ENCODE measurements around the gene FADS1. TPM values are rescaled to one million over a fixed set of nuclear protein-coding genes. Genes with fewer than 3 reads are reported as not detected.

Gene FADS1
- total and polyA plus RNA-seq, 2 donors from 2014 or later: 6.7 to 19.5 TPM

DNA sequence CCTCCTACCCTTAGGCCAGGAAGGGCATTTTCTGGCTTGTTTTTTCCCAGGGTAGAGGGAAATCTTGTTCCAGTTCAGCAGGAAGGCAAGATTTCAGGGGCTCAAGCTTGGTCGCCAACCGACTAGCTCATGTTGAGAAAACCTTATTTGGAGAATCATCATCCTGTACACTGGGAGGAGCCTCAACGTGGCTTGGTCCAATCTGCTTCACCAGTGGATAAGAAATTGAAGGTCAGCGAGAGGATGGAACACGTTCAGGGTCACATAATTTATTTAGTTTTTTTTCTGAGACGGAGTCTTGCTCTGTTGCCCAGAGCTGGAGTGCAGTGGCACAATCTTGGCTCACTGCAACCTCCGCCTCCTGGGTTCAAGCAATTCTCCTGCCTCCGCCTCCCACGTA lies 31.8 kb upstream of the FADS1 start:
- FAIRE-seq (no peak), DNase-seq (no peak)
- TF ChIP-seq CTCF (IDR thresholded peaks at IDR 0.05; ENCODE audit: borderline replicate concordance, extremely low read depth, insufficient read depth): no peak
- H3K9me3 ChIP-seq (ENCODE audit: control insufficient read depth in 2 of 3, insufficient read depth in 1 of 3, low read length in 3 of 3): no peaks in the 10 kb centered on the region
- no peak overlapping the region for H3K27ac ChIP-seq (ENCODE audit: low read depth in 2 of 2, low read length in 2 of 2)
- no peak overlapping the region for H3K4me3 ChIP-seq (ENCODE audit: low read length in 3 of 3)
- H3K27me3 ChIP-seq (ENCODE audit: control insufficient read depth, insufficient read depth, low read length): no peaks in the 10 kb centered on the region
- intact Hi-C loops (cut with DNase I): no loop called here
- H3K4me1 ChIP-seq (ENCODE audit: control insufficient read depth in 2 of 3, insufficient read depth in 2 of 3, low read depth in 1 of 3, low read length in 3 of 3): no peaks in the 10 kb centered on the region
- no peak overlapping the region for H3K9ac ChIP-seq (ENCODE audit: low read length in 3 of 3)
- peaks cover 0 to 5% (median 2%) of the 10 kb centered on the region in 3 donors for H3K36me3 ChIP-seq (ENCODE audit: control insufficient read depth in 2 of 3, insufficient read depth in 3 of 3, low read length in 3 of 3)

DNA sequence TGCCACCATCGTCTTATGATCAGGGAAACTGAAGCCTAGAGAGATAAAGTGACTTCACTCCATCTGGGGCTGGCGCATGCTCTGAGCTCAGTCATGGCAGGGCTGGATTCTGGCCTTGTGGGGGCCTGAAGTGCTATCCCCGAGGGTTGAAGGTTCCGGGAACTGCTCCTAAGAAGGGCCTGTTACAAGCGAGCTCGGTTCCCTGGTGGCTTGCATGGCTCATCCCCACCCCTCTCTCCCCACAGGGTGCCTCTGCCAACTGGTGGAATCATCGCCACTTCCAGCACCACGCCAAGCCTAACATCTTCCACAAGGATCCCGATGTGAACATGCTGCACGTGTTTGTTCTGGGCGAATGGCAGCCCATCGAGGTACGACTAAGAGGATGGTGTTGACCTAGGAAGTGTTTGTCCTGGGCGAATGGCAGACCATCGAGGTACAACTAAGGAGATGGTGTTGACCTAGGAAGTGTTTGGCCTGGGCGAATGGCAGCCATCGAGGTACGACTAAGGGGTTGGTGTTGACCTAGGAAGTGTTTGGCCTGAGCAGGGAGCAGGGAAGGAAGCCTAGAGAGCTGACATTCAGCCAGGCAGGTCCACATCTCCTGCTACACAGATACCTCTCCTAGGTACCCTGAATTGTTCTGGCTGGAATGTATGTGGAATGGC lies 31.2 kb upstream of the FADS1 start:
- no peak overlapping the region for H3K27ac ChIP-seq (ENCODE audit: low read depth in 2 of 2, low read length in 2 of 2)
- no peaks in the 10 kb centered on the region for H3K4me1 ChIP-seq (ENCODE audit: control insufficient read depth in 2 of 3, insufficient read depth in 2 of 3, low read depth in 1 of 3, low read length in 3 of 3)
- no peaks in the 10 kb centered on the region for H3K27me3 ChIP-seq (ENCODE audit: control insufficient read depth, insufficient read depth, low read length)
- H3K9ac ChIP-seq (ENCODE audit: low read length in 3 of 3): no peak overlapping the region
- no peak for TF ChIP-seq CTCF (IDR thresholded peaks at IDR 0.05; ENCODE audit: borderline replicate concordance, extremely low read depth, insufficient read depth)
- no peak overlapping the region for H3K4me3 ChIP-seq (ENCODE audit: low read length in 3 of 3)
- intact Hi-C loops (cut with DNase I): no loop called here
- H3K9me3 ChIP-seq (ENCODE audit: control insufficient read depth in 2 of 3, insufficient read depth in 1 of 3, low read length in 3 of 3): no peaks in the 10 kb centered on the region
- DNase-seq (peak in 1 of 5 donors; percentile 33), FAIRE-seq (no peak)
- peaks cover 0 to 5% (median 2%) of the 10 kb centered on the region in 3 donors for H3K36me3 ChIP-seq (ENCODE audit: control insufficient read depth in 2 of 3, insufficient read depth in 3 of 3, low read length in 3 of 3)

DNA sequence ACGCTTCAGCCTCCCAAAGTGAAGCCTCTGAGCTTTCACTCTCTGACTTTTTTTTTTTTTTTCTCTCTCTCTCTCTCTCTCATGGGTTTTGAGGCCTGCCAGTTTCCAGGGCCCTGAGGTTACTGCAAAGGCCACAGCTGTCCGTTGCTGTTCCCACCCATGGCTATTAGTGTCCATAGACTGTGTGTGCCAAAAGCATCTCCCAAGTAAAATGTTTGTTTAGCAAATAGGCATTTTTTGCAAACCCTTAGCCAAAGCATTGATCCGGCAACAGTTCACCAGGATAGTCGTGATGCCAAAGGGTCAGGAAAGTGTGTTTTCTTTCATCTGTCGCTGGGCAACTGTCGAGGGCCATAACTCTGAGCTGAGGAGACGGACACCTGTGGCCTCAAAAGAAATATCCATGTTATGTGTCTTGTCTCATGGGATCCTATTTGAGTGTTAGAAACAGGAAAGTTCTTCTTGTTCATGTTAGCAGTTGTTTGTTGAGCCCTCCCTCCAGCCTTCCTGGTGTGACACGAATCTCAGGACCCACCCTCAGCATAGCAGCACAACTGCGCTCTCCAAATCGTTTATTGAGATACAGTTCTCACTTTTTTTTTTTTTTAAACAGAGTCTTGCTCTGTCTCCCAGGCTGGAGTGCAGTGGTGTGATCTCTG lies 29.7 kb upstream of the FADS1 start:
- H3K27ac ChIP-seq (ENCODE audit: low read depth in 2 of 2, low read length in 2 of 2): no peak overlapping the region
- H3K4me3 ChIP-seq (ENCODE audit: low read length in 3 of 3): no peak overlapping the region
- no peaks in the 10 kb centered on the region for H3K4me1 ChIP-seq (ENCODE audit: control insufficient read depth in 2 of 3, insufficient read depth in 2 of 3, low read depth in 1 of 3, low read length in 3 of 3)
- no peaks in the 10 kb centered on the region for H3K9me3 ChIP-seq (ENCODE audit: control insufficient read depth in 2 of 3, insufficient read depth in 1 of 3, low read length in 3 of 3)
- H3K27me3 ChIP-seq (ENCODE audit: control insufficient read depth, insufficient read depth, low read length): no peaks in the 10 kb centered on the region
- FAIRE-seq (no peak), DNase-seq (peak in 1 of 5 donors; percentile 18)
- intact Hi-C loops (cut with DNase I): no loop called here
- H3K36me3 ChIP-seq (ENCODE audit: control insufficient read depth in 2 of 3, insufficient read depth in 3 of 3, low read length in 3 of 3): peaks cover 2 to 6% (median 5%) of the 10 kb centered on the region in 3 donors
- TF ChIP-seq CTCF (IDR thresholded peaks at IDR 0.05; ENCODE audit: borderline replicate concordance, extremely low read depth, insufficient read depth): no peak
- H3K9ac ChIP-seq (ENCODE audit: low read length in 3 of 3): no peak overlapping the region
